GM19023 (cell line): ENCODE data around the gene METTL25.

Source experiments
- ATAC-seq: cut with Tn5 transposase; IDR thresholded peaks from one replicate; pipeline ENCODE4 v1.9.1; 2021; ENCODE audit warnings: mild to moderate bottlenecking, moderate library complexity; ENCODE audit not compliant: unreplicated experiment

Gene METTL25

DNA sequence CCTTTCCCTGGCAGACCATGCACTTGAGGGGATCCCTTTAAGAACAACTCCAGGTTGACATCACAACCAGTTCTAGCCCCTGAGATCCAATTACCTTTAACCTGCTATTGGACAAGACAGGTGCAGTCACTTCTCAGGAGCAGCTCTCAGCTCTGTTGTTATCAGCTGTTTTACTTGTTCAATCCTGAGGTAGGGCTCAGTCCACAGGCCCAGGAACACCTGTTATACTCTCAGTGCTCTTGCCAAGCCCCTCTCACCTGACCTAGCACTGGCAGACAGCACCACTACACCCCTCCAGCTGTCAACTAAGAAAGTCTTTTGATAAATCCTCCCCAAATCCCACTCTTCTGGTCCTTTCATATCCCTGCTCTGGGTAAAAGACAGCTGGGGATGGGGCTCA, 164.4 kb downstream of the METTL25 start:
- ATAC-seq: no peak

DNA sequence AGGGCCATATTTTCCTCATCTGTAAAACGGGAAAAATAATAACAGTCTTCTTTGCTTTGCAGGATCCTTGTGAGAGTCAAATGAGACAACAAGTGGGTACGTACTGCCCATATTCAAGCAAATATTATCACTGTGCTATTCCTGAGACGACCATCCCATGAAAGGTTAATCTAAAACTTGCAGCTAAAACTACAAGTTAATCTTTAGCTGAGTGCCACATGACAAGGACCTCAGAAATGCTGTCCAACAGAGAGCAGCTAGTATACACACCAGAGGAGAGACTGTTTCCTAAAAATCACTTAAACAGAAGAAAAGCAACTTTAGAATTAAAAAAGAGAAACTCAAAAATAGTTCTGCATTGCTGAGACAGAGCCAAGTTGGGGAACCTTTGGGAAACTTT, 165.7 kb downstream of the METTL25 start:
- ATAC-seq: peak; percentile 55

DNA sequence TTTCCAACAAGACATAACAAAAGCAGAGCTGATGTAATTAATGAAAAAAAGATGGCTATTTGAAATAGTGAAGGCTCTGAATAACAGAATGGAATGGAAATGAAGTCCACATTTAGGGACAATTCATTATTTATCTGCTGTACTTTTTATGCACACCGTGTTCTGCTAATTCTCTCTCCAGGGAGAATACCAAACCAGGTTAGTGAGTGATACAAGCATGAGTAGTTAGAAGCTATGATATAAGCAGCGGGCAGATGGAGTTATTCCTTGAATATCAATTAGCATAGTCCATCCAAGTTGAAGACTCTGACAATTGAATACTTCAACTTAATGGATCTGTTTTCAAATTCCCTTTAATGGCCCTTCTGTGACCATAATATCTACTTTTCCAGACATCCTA, 166.3 kb downstream of the METTL25 start:
- ATAC-seq: no peak

DNA sequence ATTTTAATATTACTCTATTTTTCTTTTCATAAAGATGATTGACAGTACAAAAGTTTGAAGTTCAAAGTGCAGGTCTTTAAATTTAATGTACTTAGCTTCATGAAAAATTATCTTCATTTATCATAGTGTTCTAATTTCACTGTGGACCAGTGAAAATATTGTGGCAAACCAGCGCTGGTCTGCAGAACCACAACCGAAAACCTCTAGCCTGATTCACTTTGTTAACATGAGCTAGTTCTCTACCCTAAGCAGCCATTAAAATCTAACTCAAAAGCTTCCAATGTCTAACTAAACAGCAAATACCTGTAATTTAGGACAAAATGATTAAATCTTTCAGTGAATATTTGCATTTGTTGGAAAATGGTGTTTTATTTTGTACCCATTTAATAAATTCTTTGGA, 167.3 kb downstream of the METTL25 start:
- ATAC-seq: no peak

DNA sequence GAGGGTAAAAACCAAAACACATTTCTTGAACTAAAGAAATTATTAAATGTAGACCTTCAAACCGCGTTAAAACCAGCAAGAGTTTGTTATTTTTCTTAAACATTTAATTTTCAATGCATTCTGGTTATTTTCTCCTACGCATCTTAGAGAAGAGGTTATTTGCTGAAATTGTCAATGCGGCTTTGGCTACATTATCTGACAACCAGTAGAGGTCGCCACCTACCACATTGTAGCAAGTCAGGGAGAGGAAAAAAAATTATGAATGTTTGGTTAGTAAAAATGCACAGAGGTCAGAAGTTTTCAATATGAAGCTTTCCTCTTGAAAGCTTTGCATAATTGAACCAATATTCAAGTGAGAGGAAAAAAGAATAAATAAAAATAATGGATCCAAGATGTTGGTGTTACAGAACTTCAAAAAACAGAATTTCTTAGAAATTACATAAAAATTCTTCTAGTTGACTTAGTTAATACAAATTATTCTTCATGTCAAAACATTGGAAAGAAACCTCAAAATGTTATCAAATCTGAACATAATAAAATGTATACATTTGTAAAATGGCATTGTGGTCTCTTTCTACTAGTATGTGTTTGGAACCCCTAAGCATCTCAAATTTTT, 168.9 kb downstream of the METTL25 start:
- ATAC-seq: peak; percentile 60
